A549 (cell line): ENCODE results near the gene VWA5B1. TPM values are rescaled to one million over a fixed set of nuclear protein-coding genes. Genes with fewer than 3 reads are reported as not detected.

Source experiments
- ATAC-seq, 2 experiments: fragments of 200-7000 bp in 1 of 2; fragments of >200 bp in 1 of 2; cut with Nextera tagmentation in 1 of 2; cut with Tn5 transposase in 1 of 2; 3 replicates each; pipeline versions ENCODE4 v1.8.0 to v1.9.1; 2018 to 2020; ENCODE audit warnings: mild to moderate bottlenecking in 1 of 2, moderate library complexity in 1 of 2
- CTCF ChIA-PET: fragments of 300-600 bp; sonication (Branson Sonifier 250); formaldehyde crosslinking; extraction: SDS; loops from one replicate; lab custom pipeline; 2021; ENCODE audit warnings: antibody characterized with exemption, inconsistent platforms; lab: Yijun Ruan, JAX
- POLR2A ChIA-PET: fragments of 350-600 bp; formaldehyde crosslinking; extraction: SDS; loops from one replicate; lab custom pipeline; 2021; ENCODE audit warnings: antibody characterized with exemption, inconsistent platforms; lab: Yijun Ruan, JAX
- DNase-seq, 2 experiments: peaks; one replicate each; pipeline versions ENCODE4 v3.0.0 to v3.0.0-alpha.2; 2011 to 2016; ENCODE audit warnings: low read depth in 1 of 2, low spot score in 1 of 2
- FAIRE-seq: peaks from 2 replicates; lab custom pipeline; 2011; peaks lifted over from hg19 to GRCh38; lab: Jason Lieb, UNC
- H3K27ac ChIP-seq, 2 experiments: fragments of >200 bp; sonication (Bioruptor Twin); formaldehyde crosslinking; 3 replicates each; pipeline ENCODE4 v1.5.1; 2016 to 2017
- H3K4me1 ChIP-seq: fragments of >200 bp; sonication (Bioruptor Twin); formaldehyde crosslinking; 3 replicates; pipeline ENCODE4 v1.6.1; 2016
- H3K4me2 ChIP-seq: fragments of >200 bp; sonication (Bioruptor Twin); formaldehyde crosslinking; 3 replicates; pipeline ENCODE4 v1.6.1; 2016
- H3K4me3 ChIP-seq: fragments of >200 bp; sonication (Bioruptor Twin); formaldehyde crosslinking; 3 replicates; pipeline ENCODE4 v1.5.1; 2016
- H3K9me3 ChIP-seq: fragments of >200 bp; sonication (Bioruptor Twin); formaldehyde crosslinking; 3 replicates; pipeline ENCODE4 v1.6.1; 2016
- CEBPB ChIP-seq, 2 experiments: fragments of >200 bp in 1 of 2; sonication (Bioruptor Twin) in 1 of 2; formaldehyde crosslinking in 1 of 2; IDR thresholded peaks; 2 replicates each; pipeline ENCODE4 v1.6.1; 2012 to 2016
- CHD4 ChIP-seq: fragments of 200-600 bp; sonication (generic); IDR thresholded peaks from 2 replicates; pipeline ENCODE4 v1.6.1; 2016; ENCODE audit warnings: antibody characterized with exemption, mild to moderate bottlenecking, borderline replicate concordance
- CTCF ChIP-seq: fragments of >200 bp; sonication (Bioruptor Twin); formaldehyde crosslinking; IDR thresholded peaks from 3 replicates; pipeline ENCODE4 v1.5.1; 2016
- FOSB ChIP-seq: fragments of 250-450 bp; sonication (Bioruptor Pico); IDR thresholded peaks from 2 replicates; pipeline ENCODE4 v1.5.0; 2020; ENCODE audit warnings: mild to moderate bottlenecking, moderate library complexity
- HOXB13 ChIP-seq: fragments of 250-450 bp; sonication (Bioruptor Pico); IDR thresholded peaks from 2 replicates; pipeline ENCODE4 v1.5.0; 2020; ENCODE audit warnings: low read depth, mild to moderate bottlenecking, moderate library complexity
- HOXB5 ChIP-seq: fragments of 250-450 bp; sonication (Bioruptor Pico); IDR thresholded peaks from 2 replicates; pipeline ENCODE4 v1.5.0; 2020; ENCODE audit warnings: mild to moderate bottlenecking, moderate library complexity
- JUNB ChIP-seq: fragments of >200 bp; sonication (Bioruptor Twin); formaldehyde crosslinking; IDR thresholded peaks from 2 replicates; pipeline ENCODE4 v1.6.1; 2016
- NFE2L2 ChIP-seq: fragments of 150-350 bp; conservative IDR thresholded peaks from 2 replicates; pipeline ENCODE4 v1.6.1; 2014; ENCODE audit warnings: low read length
- NR3C1 ChIP-seq: fragments of >200 bp; sonication (Bioruptor Twin); formaldehyde crosslinking; IDR thresholded peaks from 3 replicates; pipeline ENCODE4 v1.6.1; 2017
- POLR2AphosphoS2 ChIP-seq: conservative IDR thresholded peaks from 2 replicates; pipeline ENCODE4 v1.6.1; 2012; ENCODE audit warnings: low read length, improper control_type of control experiment, inconsistent platforms
- RAD21 ChIP-seq, 2 experiments: fragments of >200 bp in 1 of 2; sonication (Bioruptor Twin) in 1 of 2; formaldehyde crosslinking in 1 of 2; IDR thresholded peaks in 1 of 2; conservative IDR thresholded peaks in 1 of 2; 2 replicates in 1 of 2; 3 replicates in 1 of 2; pipeline ENCODE4 v1.6.1; 2012 to 2018; ENCODE audit warnings: inconsistent platforms in 1 of 2
- RARB ChIP-seq: fragments of 250-450 bp; sonication (Bioruptor Pico); IDR thresholded peaks from 2 replicates; pipeline ENCODE4 v1.8.0; 2021; ENCODE audit warnings: mild to moderate bottlenecking, moderate library complexity
- RCOR1 ChIP-seq: fragments of 150-350 bp; IDR thresholded peaks from 2 replicates; pipeline ENCODE4 v1.6.1; 2014; ENCODE audit warnings: antibody characterized with exemption, low read length, low read depth
- RFX5 ChIP-seq: fragments of 450-650 bp; IDR thresholded peaks from 2 replicates; pipeline ENCODE4 v1.7.1; 2014; ENCODE audit warnings: antibody characterized with exemption, mild to moderate bottlenecking, moderate library complexity
- RNF2 ChIP-seq: fragments of 200-600 bp; sonication (generic); IDR thresholded peaks from 2 replicates; pipeline ENCODE4 v1.6.1; 2016; ENCODE audit warnings: low read depth, mild to moderate bottlenecking, antibody characterized with exemption, moderate library complexity, borderline replicate concordance
- SREBF2 ChIP-seq: fragments of 450-650 bp; IDR thresholded peaks from 2 replicates; pipeline ENCODE4 v1.6.1; 2014; ENCODE audit warnings: mild to moderate bottlenecking, moderate library complexity
- ZC3H11A ChIP-seq: fragments of 450-650 bp; IDR thresholded peaks from 2 replicates; pipeline ENCODE4 v1.6.1; 2014; ENCODE audit warnings: antibody characterized with exemption, mild to moderate bottlenecking
- WGBS: methylation state at CpG from one replicate; pipeline ENCODE4 v1.1.6; 2017; ENCODE audit errors: missing lambda C conversion rate; 5-methylcytosine and 5-hydroxymethylcytosine counted together
- polyA plus RNA-seq, 4 experiments: library from polyadenylated mRNA; depleted of rRNA in 3 of 4; stranded (reverse); fragments of >200 nt; fragmentation: RNase III in 1 of 4; extraction: RNeasy Plus Mini Kit Qiagen cat#74134 plus additional on column Dnase treatment in 1 of 4; gene quantifications; 2 replicates in 3 of 4; 3 replicates in 1 of 4; pipeline ENCODE4 v1.2.3, GENCODE V29; 2011 to 2017
- TF ChIP-seq, protein P1 (sequence below): IDR thresholded peaks from 2 replicates; pipeline ENCODE4 v1.6.1; 2012
- TF ChIP-seq, protein P2 (sequence below): fragments of 450-650 bp; IDR thresholded peaks from 2 replicates; pipeline ENCODE4 v1.6.1; 2014; ENCODE audit warnings: antibody characterized with exemption
- TF ChIP-seq, protein P3 (sequence below): fragments of 200-600 bp; sonication (generic); IDR thresholded peaks from 2 replicates; pipeline ENCODE4 v1.6.1; 2016; ENCODE audit warnings: antibody characterized with exemption, mild to moderate bottlenecking, moderate library complexity

VWA5B1 gene
- polyA plus RNA-seq, 2 of the 4 experiments (the other 2 are of a cell fraction), result not detected

DNA sequence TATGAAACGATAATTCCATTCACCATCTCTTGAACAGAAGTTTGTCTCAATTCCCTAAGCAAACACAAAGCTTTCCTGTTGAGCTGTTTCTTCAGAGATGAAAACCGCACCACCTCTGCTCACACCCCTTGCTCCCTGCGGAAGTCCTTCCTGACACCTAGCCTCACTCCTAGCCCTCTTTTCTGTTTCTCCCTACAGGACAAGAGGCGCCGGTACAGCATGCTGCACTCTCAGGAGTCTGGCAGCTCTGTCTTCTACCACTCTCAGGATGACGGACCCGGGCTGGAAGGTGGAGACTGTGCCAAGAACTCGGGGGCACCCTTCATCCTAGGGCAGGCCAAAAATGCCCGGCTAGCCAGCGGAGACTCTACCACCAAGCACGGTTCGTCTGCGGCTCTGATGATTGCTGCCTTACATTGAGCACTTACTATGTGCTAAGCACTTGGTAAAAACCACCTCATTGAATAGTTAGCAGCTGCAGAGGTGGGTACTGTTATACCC lies 45.5 kb downstream of the VWA5B1 start:
- DNase-seq (no peak), ATAC-seq (peak in 1 of 2 experiments; percentile 45; a peak in 1 of 6 replicates), FAIRE-seq (no peak)
- 51% methylated on average over 10 of the region's 13 CpGs for WGBS
- H3K4me1 ChIP-seq, result no peaks in the 10 kb centered on the region
- H3K27ac ChIP-seq, result no peak overlapping the region
- ChIA-PET POLR2A (no interaction called here), CTCF (no interaction called here)
- no peak for TF ChIP-seq CTCF
- no peak for TF ChIP-seq HOXB13 (CRISPR knock-in tag)
- no peak for TF ChIP-seq NFE2L2
- no peak for TF ChIP-seq CEBPB (IDR thresholded peaks at IDR 0.05)
- TF ChIP-seq RFX5, result no peak
- no peak for TF ChIP-seq RNF2
- H3K4me2 ChIP-seq, result no peak overlapping the region
- no peaks in the 10 kb centered on the region for H3K9me3 ChIP-seq
- no peak overlapping the region for H3K4me3 ChIP-seq

GRCh38 chr1:20337581-20337980 lies 46.9 kb downstream of the VWA5B1 start:
- TF ChIP-seq SREBF2 (no peak), NR3C1 (no peak), CHD4 (no peak), FOSB (CRISPR knock-in tag) (no peak), RAD21 (conservative IDR thresholded peaks at IDR 0.05 in 1 of 2, IDR thresholded peaks at IDR 0.05 in 1 of 2) (no peak), JUNB (no peak), HOXB5 (CRISPR knock-in tag) (no peak), RCOR1 (no peak), RARB (CRISPR knock-in tag) (no peak), NFE2L2 (no peak), HOXB13 (CRISPR knock-in tag) (no peak), ZC3H11A (no peak), POLR2AphosphoS2 (no peak)
- TF ChIP-seq, protein P1, sequence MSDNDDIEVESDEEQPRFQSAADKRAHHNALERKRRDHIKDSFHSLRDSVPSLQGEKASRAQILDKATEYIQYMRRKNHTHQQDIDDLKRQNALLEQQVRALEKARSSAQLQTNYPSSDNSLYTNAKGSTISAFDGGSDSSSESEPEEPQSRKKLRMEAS, result no peak
- TF ChIP-seq, protein P2, sequence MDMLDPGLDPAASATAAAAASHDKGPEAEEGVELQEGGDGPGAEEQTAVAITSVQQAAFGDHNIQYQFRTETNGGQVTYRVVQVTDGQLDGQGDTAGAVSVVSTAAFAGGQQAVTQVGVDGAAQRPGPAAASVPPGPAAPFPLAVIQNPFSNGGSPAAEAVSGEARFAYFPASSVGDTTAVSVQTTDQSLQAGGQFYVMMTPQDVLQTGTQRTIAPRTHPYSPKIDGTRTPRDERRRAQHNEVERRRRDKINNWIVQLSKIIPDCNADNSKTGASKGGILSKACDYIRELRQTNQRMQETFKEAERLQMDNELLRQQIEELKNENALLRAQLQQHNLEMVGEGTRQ, result no peak
- TF ChIP-seq, protein P3, sequence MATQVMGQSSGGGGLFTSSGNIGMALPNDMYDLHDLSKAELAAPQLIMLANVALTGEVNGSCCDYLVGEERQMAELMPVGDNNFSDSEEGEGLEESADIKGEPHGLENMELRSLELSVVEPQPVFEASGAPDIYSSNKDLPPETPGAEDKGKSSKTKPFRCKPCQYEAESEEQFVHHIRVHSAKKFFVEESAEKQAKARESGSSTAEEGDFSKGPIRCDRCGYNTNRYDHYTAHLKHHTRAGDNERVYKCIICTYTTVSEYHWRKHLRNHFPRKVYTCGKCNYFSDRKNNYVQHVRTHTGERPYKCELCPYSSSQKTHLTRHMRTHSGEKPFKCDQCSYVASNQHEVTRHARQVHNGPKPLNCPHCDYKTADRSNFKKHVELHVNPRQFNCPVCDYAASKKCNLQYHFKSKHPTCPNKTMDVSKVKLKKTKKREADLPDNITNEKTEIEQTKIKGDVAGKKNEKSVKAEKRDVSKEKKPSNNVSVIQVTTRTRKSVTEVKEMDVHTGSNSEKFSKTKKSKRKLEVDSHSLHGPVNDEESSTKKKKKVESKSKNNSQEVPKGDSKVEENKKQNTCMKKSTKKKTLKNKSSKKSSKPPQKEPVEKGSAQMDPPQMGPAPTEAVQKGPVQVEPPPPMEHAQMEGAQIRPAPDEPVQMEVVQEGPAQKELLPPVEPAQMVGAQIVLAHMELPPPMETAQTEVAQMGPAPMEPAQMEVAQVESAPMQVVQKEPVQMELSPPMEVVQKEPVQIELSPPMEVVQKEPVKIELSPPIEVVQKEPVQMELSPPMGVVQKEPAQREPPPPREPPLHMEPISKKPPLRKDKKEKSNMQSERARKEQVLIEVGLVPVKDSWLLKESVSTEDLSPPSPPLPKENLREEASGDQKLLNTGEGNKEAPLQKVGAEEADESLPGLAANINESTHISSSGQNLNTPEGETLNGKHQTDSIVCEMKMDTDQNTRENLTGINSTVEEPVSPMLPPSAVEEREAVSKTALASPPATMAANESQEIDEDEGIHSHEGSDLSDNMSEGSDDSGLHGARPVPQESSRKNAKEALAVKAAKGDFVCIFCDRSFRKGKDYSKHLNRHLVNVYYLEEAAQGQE, result no peak
- H3K9me3 ChIP-seq, result no peaks in the 10 kb centered on the region
- ChIA-PET CTCF (interaction anchor here (1.0 kb wide), 1 partner anchor 14 kb away, joined by 3 read pairs; no protein-coding TSS in a partner anchor), POLR2A (no interaction called here)
- DNase-seq, result no peak
- no peak overlapping the region for H3K4me3 ChIP-seq
- H3K4me1 ChIP-seq, result no peaks in the 10 kb centered on the region
- ATAC-seq, result no peak
- H3K4me2 ChIP-seq, result no peak overlapping the region
- FAIRE-seq, result no peak
- 83% methylated on average over 6 of the region's 7 CpGs for WGBS
- H3K27ac ChIP-seq, result no peak overlapping the region
